ENCODE results near the gene ZNF316.
"Not testable (repeated sequence)": the region's sequence is repeated elsewhere in the genome, so short reads cannot be mapped to it uniquely, and the experiment has no call there.

ZNF316 gene

DNA sequence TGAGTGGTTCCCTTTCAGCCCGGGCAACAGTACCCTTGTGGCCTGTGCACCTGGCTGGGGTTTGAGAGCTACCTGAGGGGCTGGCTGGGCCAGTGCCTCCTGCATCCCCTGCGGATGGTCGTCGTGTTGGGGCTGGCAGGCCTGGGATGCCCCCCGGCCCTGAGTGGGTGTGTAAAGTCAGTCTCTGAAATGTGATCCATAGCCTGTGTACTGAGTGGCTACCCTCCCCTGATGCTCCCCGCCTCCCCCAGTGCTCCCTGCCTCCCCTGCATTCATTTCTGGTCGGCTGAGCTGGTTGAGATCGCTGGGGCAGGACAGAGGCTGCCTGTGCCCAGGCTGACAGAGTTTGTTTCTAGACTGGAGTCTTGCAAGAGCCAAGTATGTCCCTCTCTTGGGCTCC lies 9.3 kb downstream of the ZNF316 start:
- no peak for DNase-seq (ENCODE audit: low read depth in 2 of 3, low spot score in 1 of 3)

DNA sequence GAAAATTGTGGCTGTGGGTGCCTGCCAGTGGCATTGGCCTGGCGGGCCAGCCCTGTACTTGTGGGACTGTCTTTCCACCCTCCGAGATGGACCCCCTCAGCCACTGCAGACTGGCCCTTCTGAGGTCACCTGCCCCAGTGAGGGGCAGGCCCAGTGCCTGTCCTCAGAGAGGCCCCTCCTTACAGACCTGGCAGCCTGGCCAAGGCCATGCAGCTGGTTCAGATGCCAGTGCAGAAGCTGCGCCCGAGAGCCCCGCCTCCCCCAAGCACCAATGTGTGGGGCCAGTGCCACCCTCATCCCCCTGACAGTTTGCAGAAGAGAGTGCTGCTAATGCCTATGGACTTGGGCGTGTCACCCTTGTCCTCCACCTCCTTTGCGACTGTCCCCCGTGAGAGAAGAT lies 10.0 kb downstream of the ZNF316 start:
- no peak for DNase-seq (ENCODE audit: low read depth in 2 of 3, low spot score in 1 of 3)

DNA sequence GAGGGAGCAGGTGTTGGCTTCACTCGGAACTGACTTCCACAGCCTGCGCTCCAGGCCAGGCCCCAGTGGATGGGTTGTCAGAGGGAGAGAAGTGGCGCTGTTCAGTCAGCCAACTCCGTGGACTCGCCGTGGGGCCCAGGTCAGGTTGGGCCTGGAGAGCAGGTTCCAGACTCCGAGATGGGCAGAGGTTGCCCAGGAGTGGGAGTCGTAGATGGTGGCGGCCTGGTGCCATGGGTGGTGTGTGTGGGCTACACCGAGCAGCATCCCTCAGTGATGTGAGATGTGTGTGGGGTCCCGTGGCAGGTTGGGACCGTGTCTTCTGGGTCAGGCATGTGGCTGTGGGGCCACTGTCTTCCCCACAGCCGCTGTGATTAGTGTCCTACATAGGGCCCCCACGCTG lies 10.4 kb downstream of the ZNF316 start:
- DNase-seq (ENCODE audit: low read depth in 2 of 3, low spot score in 1 of 3) = no peak

DNA sequence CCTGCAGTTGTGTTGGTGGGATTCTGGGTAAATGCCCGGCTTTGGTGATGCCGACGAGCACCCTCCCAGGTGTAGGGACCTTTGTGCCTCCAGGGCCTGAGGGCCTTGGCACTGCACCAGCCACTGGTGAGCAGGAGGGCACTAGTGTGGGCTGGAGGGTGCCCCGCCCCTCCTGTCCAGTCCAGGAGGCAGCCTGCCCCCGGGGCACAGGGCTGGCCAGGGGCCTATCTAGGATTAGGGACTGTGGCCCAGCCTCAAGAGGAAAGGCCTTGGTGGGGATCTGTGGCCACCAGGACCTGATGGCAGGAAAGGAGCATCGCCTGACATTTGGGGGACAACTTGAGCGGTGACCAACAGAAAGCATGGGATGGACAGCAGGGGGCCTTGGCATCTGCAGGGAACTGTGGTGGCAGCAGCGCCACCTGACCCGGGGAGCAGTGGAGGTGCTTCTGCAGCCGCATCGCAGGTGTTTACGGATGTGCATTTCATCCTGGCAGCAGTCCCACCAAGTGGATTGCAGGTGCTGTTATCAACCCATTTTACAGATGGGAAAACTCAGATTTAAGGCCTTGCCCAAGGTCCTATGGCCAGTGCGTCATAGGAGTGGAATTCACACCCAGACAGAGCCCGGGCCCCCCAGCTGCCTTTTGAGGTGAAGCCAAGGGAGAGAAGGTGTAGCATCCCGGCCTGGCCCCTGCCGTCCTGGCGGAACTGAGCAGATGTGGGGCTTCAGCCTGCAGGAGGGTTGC lies 11.1 kb downstream of the ZNF316 start:
- DNase-seq (ENCODE audit: low read depth in 2 of 3, low spot score in 1 of 3) = no peak

DNA sequence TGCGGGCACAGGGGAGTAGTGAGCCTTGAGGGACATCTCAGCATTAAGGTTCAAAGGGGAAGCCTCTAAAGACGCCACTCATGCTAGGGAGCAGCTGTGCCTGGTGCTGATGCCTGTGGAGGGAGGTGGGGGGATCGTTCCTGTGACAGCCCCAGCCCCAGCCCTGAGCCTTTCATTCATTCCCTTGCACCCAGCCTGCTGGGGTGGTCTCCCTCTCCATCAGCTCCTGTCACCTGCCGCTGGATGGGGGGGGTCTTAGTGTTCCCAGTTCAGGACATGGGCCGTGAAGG lies 11.6 kb downstream of the ZNF316 start:
- DNase-seq (ENCODE audit: low read depth in 2 of 3, low spot score in 1 of 3) = no peak

DNA sequence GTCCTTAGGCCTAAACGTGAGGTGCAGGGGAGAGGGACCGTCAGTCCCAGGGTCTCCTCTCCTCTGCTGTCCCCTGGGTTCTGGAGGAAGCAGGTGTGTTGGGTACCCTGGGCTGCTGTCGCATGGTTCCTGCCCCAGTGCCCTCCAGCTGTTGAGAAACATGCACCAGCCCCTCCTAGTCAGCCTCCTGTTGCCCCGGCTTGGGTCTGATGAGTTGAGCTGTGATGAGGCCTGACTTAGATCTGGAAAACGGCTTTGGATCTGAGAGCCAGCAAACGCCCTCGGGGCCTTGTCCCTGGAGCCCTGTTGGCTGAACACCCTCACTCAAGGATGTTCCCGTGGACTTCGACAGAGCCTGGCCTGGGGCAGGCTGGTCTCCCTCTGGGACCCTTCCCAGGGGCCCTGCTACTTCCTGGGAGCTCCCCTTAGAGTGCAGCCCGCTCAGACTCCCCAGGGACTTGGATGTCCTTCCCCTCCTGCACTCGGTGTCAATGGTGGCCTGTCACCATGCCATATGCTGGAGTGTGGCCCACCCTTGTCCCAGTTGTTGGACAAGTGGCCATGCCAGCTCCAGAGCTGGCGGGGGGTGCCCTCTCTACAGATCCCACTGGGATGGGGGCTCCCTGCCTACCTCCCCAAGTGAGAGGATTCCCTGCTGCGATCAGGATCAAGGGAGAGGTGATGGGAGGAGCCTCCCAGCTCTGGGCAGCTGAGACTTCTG lies 12.3 kb downstream of the ZNF316 start:
- DNase-seq (ENCODE audit: low read depth in 2 of 3, low spot score in 1 of 3) = no peak

DNA sequence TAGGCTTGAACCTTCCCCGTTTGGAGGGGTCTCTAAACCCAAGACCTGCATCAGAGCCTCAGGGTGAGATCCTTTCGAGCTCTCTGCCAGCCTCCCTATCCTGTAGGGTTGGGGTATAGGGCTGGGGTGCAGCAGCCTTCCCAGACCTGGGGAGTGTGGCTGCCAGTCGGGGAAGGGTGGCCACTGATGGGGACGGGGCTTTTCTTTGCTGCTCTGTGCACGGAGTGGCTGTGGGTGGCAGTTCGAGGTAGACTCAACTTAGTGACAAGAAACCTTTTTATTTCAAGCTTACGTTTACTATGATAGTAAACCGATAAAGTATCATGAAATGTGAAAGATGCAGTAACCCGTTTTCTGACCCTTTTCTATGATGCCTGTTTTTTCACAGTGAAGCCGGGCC lies 13.0 kb downstream of the ZNF316 start:
- no peak for DNase-seq (ENCODE audit: low read depth in 2 of 3, low spot score in 1 of 3)

DNA sequence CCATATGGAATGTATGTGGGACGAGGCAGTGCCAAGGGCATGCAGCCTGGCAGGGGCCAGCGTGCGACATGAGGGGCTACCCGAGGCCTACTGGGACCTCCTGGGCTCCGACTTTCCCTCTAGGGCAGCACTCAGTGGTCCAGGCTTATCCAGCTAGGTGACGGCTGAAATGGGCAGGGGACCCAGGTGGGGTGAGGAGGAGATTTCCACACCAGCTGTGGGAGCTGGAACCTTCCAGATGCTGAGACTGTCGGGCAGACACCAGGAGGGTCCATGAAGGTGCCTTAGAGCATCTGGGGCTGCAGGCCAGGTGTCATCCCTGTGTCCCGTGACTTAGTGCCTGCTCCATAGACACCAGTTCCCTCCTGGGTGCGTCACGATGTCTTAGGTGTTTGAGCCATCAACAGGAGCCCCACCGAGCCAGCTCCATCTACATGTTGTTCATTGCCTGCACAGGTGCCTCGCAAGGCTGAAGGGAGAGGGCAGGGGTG lies 13.4 kb downstream of the ZNF316 start:
- no peak for DNase-seq (ENCODE audit: low read depth in 2 of 3, low spot score in 1 of 3)

DNA sequence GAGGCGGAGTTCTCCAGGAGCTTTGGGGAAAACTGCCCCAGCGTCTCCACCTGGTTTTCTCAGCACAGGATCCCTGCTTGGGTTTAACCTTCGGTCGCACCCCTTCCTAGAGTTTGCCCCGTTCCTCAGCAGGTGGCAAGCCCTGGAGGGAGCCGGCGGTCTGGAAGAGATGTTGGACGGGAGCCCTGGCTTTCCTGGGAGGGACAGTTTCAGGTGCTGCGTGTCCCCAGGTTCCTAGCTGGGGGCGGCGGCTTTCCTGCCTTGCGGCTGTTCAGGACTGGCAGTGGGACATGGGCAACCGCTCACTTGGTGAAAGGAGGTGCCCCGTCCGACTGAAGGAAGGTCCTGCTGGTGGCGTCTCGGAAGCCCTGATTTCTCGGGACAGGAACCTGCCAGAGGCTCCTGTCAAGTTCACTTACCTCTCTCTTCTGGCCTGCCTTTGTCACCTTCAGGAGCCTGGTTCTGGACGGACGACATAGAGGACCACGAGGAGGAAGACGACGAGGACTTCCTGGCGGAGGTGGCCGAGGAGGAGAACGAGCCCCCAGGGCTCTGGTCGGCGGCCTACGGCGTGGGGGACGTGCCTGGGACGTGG lies 14.8 kb downstream of the ZNF316 start:
- DNase-seq (ENCODE audit: low read depth in 2 of 3, low spot score in 1 of 3) = no peak

DNA sequence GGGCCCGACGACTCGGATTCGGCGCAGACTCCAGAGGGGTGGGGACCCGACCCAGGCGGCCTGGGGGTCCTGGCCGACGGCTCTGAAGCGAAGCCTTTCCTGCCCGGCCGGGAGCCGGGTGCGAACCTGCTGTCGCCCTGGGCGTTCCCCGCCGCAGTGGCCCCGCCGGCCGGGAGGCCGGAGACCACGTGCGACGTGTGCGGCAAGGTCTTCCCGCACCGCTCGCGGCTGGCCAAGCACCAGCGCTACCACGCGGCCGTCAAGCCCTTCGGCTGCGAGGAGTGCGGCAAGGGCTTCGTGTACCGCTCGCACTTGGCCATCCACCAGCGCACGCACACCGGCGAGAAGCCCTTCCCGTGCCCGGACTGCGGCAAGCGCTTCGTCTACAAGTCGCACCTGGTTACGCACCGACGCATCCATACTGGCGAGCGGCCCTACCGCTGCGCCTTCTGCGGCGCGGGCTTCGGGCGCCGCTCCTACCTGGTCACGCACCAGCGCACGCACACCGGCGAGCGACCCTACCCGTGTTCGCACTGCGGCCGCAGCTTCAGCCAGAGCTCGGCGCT lies 15.4 kb downstream of the ZNF316 start:
- DNase-seq (ENCODE audit: low read depth in 2 of 3, low spot score in 1 of 3) = no peak

DNA sequence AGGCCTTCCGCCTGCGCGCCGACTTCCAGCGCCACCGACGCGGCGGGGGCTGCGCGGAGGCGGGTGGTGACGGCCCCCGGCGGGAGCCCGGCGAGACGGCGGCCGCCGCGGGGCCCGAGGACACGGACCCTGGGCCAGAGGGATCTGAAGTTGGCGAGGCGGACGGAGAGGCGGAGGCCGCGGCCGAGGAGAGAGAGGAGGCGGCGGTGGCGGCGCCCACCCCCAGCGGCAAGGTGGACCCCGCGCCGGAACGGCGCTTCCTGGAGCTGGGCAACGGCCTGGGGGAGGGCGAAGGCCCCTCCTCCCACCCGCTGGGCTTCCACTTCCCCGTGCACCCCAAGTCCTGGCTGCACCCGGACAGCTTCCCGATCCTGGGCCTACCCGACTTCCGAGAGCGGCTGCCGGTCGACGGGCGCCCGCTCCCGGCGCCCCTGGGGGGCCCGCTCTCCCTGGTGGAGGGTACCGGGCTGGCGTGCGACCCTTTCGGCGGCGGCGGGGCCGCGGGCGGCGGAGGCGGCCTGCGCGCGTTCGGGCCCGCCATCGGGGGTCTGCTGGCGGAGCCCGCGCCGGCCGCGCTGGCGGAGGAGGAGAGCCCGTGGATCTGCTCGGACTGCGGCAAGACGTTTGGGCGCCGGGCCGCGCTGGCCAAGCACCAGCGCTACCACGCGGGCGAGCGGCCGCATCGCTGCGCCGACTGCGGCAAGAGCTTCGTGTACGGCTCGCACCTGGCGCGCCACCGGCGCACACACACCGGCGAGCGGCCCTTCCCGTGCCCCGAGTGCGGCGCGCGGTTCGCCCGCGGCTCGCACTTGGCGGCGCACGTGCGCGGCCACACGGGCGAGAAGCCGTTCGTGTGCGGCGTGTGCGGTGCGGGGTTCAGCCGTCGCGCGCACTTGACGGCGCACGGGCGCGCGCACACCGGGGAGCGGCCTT lies 16.2 kb downstream of the ZNF316 start:
- no peak for DNase-seq (ENCODE audit: low read depth in 2 of 3, low spot score in 1 of 3)

DNA sequence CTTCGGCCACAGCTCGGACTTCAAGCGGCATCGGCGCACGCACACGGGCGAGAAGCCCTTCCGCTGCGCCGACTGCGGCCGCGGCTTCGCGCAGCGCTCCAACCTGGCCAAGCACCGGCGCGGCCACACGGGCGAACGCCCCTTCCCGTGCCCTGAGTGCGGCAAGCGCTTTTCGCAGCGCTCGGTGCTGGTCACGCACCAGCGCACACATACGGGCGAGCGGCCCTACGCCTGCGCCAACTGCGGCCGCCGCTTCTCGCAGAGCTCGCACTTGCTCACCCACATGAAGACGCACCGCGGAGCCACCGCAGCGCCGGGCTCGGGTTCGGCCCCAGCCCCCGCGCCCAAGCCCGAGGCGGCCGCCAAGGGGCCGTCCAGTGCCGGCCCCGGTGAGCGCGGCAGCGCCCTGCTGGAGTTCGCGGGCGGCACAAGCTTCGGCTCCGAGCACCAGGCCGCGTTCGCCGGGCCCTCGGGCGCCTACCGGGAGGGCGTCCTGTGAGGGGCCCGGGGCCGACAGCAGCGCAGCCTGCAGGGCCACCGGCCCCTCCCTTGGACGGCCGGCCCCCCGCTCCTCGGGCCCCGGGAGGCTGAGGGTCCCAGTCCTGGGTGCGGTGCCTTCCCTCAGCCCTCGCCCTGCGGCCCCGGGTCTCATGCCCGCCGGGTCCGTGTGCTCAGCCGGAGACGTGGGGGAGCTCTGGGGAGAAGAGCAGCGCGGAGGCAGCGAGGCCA lies 17.2 kb downstream of the ZNF316 start:
- DNase-seq (ENCODE audit: low read depth in 2 of 3, low spot score in 1 of 3) = no peak

DNA sequence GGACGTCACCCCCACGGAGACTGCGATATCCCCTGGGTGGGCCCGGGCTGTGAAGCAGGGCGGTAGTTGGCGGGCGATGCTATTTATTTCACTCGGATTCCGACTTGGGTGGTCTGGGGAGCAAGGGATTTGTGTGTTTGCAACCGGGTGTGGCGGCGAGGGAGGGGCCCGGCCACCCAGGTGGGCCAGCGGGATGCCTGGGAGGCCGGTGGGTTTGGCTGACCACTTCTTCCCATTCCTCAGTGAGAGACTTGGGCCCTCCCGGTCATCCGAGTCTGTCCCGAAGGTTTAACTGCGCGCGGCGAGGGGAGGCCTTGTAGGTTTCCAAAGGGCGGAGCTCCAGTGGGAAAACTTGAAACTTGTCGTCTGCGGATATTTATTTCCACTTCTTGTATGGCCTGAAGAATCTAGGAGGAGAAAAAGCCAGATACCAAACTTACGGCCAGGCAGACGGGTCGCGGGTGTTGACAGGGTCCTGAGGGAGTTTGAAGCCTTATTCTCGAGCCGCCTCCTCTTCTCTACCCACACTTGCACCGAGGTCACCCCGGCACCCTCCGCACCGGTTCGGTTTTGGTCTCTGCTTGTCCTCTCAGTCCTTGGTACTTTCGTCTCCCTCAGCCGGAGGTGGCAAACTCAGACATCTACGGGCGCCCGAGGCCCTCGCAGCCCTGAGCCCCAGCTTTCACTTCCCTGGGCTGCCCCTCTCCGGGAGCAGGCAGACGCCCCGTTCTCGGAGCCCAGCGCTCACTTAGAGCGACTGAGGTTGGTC lies 17.9 kb downstream of the ZNF316 start:
- no peak for DNase-seq (ENCODE audit: low read depth in 2 of 3, low spot score in 1 of 3)

DNA sequence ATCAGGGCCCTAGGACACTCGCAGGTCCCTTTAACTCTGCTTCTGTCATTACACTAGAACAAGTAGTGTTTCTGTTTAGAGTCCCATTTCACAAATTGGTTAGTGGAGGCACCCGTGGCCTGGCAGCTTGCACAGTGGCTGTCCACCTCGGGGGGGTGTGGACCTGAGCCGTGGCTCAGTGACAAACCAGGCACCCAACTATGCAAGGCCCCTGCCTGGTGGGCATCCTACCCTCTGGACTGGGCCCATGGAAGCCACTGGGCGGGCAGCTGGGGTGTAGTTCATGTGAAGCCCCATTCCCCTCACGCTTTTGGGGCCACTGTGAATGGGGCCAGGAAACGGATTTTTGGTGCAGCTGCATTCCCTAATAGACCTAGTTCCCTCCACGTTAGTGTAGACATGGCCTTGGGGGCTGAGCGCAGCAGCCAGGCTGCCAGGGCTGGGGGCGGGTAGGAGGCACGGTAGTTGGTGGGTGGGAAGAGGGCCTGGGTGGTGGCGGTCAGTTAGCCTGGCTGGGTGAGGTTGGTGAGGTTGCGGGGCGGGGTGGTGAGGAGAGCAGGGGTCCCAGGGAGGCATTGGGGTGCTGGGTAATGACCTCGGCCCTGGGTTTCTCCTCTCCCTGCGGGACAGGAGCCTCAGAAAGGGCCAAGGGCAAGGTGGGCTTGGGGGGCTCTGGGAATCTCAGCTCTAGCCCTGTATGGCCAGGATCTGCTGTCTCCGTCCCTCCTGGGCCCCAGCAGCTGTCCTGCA lies 18.7 kb downstream of the ZNF316 start:
- DNase-seq (ENCODE audit: low read depth in 2 of 3, low spot score in 1 of 3) = no peak

DNA sequence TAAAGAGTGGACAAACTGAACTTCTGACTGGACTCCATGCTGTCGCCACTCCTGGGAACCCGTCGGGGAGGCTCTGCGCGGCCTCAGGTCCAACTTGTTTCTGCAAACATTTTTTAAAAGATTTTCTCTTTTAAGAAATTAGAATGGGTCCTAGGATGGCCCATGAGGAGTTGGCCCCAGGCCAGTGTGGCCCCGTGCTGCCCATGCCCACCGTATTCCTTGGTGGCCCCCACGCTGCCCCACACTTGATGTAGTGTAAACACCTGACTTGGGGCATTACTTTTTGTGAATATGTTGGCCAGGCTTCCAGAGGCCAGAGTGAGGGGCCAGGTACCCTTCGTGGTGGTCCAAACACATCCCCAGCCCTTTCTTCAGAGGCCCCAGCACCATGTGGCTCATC lies 19.3 kb downstream of the ZNF316 start:
- no peak for DNase-seq (ENCODE audit: low read depth in 2 of 3, low spot score in 1 of 3)

DNA sequence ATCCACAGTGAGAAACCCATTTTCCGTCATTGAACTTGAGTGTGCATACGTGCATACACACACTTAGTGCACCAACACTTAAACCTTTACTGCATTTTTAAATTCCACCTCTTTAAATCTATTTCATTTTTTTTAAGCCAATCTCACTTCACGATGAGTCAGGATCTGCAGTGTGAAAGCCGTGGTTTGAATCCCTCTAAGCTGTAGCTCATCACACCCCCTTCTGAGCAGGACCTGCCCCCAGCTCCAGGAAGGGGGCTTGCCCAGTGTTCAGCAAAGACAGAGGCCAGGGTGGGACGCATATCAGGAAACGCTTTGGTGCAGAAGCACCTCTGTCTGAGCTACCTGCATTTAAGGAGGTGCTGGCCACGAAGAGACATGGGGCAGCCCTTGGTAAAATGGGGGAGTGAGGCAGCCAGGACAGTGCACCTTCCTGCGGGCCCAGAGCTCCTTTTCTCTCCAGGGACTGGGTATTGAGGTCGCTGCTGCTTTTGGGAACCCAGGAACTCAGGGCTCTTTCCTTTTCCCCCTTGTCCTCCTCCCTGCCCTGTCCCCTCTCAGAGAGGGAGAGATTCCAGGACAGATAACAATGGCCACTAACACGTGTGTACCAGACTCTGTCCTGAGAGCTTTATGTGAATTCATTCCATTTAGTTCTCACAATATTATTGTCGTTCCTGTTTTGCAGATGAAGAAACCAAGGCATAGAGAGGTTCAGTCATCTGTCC lies 21.7 kb downstream of the ZNF316 start:
- DNase-seq (ENCODE audit: low read depth in 2 of 3, low spot score in 1 of 3) = no peak

DNA sequence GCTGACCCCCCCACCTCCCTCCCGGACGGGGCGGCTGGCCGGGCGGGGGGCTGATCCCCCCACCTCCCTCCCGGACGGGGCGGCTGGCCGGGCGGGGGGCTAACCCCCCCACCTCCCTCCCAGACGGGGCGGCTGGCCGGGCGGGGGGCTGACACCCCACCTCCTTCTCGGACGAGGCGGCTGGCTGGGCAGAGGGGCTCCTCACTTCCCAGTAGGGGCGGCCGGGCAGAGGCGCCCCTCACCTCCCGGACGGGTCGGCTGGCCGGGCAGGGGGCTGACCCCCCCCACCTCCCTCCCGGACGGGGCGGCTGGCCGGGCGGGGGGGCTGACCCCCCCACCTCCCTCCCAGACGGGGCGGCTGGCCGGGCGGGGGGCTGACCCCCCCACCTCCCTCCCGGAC lies 33.7 kb downstream of the ZNF316 start:
- DNase-seq (ENCODE audit: low read depth in 2 of 3, low spot score in 1 of 3) = not testable (repeated sequence)

DNA sequence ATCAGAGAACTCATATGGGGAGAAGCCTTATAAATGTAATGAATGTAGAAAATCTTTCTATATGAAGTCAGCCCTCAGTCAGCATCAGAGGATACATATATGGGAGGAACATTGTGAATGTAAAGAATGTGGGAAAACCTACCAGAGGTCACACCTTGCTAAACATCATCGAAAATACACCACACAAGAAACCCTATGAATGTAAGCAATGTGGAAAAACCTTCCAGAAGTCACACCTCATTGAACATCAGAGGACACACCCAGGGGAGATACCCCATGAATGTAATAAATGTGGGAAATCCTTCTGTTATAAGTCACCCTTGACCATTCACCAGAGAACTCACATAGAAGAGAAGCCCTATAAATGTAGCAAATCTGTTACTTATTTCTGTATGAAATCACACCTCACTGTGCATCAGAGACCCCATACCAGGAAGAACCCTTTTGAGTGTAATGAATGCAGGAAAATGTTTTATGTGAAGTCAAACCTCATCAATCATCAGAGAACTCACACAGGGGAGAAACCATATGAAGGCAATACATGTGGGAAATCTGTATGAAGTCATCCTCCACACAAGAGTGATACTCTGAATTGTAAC lies 38.8 kb downstream of the ZNF316 start:
- DNase-seq (ENCODE audit: low read depth in 2 of 3, low spot score in 1 of 3) = no peak

Data from stimulated activated CD4-positive, alpha-beta T cell treated with anti-CD3 and anti-CD28 coated beads, Interleukin-12 subunit alpha, Interleukin-12 subunit beta, amount 100 ng/mL, for 48 hours (primary cell).